VCaP (cell line): Measurements from ENCODE around the gene MAN2B2.
"Not testable (repeated sequence)": the region's sequence is repeated elsewhere in the genome, so short reads cannot be mapped to it uniquely, and the experiment has no call there.

ENCODE experiments used
- H3K27ac ChIP-seq: fragments of 450-650 bp; 2 replicates; pipeline ENCODE4 v1.5.1; 2017
- CTCF ChIP-seq: fragments of 450-650 bp; conservative IDR thresholded peaks from 2 replicates; pipeline ENCODE4 v1.5.1; 2017; ENCODE audit warnings: mild to moderate bottlenecking, moderate library complexity

The MAN2B2 gene

DNA sequence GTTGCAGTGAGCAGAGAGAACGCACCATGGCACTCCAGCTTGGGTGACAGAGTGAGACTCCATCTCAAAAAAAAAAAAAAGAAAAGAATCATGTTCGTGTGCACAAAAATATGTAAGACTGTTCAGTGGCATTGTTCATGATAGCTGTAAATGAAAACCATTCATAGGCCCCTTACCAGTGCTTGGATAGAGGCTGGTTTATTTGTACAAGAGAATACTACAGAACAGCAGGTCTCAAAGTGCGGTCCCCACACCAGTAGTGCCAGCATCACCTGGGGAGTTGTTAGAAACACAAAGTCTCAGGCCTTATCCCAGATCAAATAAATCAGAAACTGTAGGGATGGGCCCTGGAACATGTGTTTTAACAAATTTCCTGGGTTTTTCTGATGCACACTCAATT is 52.8 kb downstream of the MAN2B2 start:
- no peak for TF ChIP-seq CTCF
- no peak overlapping the region for H3K27ac ChIP-seq

DNA sequence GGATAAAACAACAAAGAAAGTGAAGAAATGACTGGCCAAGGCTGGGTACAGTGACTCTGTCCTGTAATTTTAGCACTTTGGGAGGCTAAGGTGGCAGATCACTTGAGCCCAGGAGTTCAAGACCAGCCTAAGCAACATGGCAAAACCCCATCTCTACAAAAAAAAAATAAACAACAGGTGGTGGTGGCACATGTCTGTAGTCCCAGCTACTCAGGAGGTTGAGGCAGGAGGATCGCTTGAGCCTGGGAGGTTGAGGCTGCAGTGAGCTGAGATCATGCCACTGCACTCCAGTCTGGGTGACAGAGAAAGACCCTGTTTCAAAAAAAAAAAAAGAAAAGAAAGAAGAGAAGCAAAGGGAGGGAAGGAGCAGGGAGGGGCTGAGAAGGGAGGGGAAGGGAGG is 53.5 kb downstream of the MAN2B2 start:
- not testable (repeated sequence) for H3K27ac ChIP-seq

DNA sequence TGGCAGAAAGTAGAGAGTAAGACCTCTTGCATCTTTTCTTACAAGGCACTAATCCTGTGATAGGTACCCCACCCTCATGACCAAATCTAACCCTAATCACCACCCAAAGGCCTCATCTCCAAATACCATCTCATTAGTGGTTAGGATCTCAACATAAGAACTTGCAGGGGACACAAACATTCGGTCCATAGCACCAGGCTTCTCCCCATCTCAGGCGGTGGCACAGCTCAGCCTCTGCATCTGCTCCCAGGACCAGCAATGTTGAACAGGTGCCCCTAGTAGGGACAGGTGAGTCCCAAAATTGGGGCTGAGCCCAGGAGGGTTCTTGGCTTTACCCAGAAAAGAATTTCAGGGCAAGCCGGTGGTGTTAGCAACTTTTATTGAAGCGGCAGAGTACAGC is 57.1 kb downstream of the MAN2B2 start:
- TF ChIP-seq CTCF: no peak
- H3K27ac ChIP-seq: peak overlapping the region; percentile 77

GRCh38 chr4:6633091-6633906 is 58.3 kb downstream of the MAN2B2 start:
- TF ChIP-seq CTCF: no peak
- peak overlapping the region; percentile 77 for H3K27ac ChIP-seq

- TF ChIP-seq CTCF: no peak
- H3K27ac ChIP-seq: peak overlapping the region; percentile 77
These were observed 59.8 kb downstream of the MAN2B2 start for GRCh38 chr4:6634746-6635145.

DNA sequence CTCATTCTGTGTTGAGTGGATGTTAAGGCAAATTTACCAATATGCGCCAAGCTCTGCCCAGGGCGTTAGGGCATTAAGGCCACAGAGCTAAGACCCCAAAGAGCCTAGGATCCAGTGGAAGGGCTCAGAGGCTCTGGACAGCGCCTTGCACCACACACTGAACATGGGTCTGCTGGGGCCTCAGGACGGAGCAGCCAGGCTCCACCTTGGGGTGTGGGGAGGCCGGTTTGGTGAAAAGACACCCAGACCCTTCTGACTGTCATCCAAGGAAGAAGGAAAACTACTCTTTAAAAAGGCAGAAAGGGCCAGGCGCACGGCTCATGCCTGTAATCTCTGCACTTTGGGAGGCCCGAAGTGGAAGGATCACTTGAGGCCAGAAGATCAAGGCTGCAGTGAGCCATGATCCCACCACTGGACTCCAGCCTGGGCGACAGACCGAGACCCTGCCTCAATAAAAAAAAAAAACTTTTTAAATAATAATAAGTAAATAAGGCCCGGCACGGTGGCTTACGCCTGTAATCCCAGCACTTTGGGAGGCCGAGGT is 64.2 kb downstream of the MAN2B2 start:
- H3K27ac ChIP-seq: peak overlapping the region; percentile 95
- TF ChIP-seq CTCF: no peak

- peak within 1 kb of the TSS; percentile 95 for H3K27ac ChIP-seq
These were observed 65.5 kb downstream of the MAN2B2 start, which contains the start of gene MRFAP1 for GRCh38 chr4:6640292-6641163. TSS of gene MRFAP1 (plus strand) at chr4:6640685. CDS start at chr4:6640863, 178 bp downstream.

More at GRCh38 chr4:6640292-6641163, 65.5 kb downstream of the MAN2B2 start, which contains the start of gene MRFAP1:
- TF ChIP-seq CTCF: no peak
